ENCODE data around the gene SNRNP70. TPM values are rescaled to one million over a fixed set of nuclear protein-coding genes. Genes with fewer than 3 reads are reported as not detected.
A peak's percentile ranks its signal among the peaks of the same experiment; 100 is the strongest.

SNRNP70 gene
- total and polyA plus RNA-seq, 2 of the 13 experiments (the other 11 are each of a cell fraction or from before 2014, with no cell fraction given) = 150 to 210 TPM

DNA sequence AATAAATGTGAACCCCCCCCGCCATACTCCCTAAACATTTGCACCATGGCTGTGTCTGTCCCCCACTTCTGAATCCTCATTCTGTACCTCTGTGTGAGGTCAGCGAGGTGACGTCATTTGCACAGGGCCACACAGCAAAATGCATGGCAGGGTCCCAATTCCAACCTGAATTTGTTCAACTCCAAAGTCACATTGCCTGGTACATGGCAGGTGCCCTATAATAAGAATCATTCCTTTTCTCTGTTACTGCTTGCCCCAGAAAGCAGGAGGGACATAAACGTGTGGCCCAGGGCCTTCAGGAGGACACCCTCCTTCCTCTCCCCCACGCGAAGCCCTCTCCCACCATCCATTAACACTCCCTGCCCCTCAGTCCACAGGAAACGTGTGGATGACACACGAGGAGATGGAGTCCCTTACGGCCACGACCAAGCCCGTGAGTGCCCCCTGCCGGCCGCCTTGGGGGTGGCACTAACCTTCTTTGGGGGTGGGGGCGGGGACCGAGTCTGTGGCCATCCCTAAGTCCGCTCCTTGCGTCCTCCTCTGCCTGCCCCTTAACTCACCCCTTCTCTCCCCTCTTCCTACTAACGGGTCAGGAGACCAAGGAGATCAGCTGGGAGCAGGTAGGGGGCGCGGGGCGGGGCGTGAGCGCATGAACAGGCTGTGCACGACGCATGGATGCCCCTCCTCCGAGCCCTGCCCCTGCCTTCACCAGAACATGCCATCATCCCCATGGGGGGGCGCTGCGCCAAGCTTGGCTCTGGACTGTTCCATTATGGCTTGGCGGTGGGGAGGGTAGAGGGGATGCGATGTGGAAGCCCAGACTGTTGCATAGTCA lies 60.5 kb downstream of the SNRNP70 start (continued):
- TF ChIP-seq ZFP37 (CRISPR knock-in tag; IDR thresholded peaks at IDR 0.05; ENCODE audit: borderline replicate concordance) = no peak
- TF ChIP-seq, protein P1, sequence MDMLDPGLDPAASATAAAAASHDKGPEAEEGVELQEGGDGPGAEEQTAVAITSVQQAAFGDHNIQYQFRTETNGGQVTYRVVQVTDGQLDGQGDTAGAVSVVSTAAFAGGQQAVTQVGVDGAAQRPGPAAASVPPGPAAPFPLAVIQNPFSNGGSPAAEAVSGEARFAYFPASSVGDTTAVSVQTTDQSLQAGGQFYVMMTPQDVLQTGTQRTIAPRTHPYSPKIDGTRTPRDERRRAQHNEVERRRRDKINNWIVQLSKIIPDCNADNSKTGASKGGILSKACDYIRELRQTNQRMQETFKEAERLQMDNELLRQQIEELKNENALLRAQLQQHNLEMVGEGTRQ (IDR thresholded peaks at IDR 0.05; ENCODE audit: low read depth, low read length) = no peak
- TF ChIP-seq, protein P1 (CRISPR knock-in tag; IDR thresholded peaks at IDR 0.05; ENCODE audit: borderline replicate concordance) = no peak
- TF ChIP-seq, protein P2, sequence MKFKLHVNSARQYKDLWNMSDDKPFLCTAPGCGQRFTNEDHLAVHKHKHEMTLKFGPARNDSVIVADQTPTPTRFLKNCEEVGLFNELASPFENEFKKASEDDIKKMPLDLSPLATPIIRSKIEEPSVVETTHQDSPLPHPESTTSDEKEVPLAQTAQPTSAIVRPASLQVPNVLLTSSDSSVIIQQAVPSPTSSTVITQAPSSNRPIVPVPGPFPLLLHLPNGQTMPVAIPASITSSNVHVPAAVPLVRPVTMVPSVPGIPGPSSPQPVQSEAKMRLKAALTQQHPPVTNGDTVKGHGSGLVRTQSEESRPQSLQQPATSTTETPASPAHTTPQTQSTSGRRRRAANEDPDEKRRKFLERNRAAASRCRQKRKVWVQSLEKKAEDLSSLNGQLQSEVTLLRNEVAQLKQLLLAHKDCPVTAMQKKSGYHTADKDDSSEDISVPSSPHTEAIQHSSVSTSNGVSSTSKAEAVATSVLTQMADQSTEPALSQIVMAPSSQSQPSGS (CRISPR knock-in tag; IDR thresholded peaks at IDR 0.05) = no peak
- TF ChIP-seq THAP11 (CRISPR knock-in tag; IDR thresholded peaks at IDR 0.05) = 0 out of 2 replicates have a peak, but pooled peaks have one; percentile 12
- peak; percentile 87 for TF ChIP-seq CREB1 (IDR thresholded peaks at IDR 0.05)
- no peak for TF ChIP-seq CREB1 (CRISPR knock-in tag; IDR thresholded peaks at IDR 0.05)
- TF ChIP-seq ZNF883 (CRISPR knock-in tag; IDR thresholded peaks at IDR 0.05; ENCODE audit: not compliant biosample characterization) = no peak
- TF ChIP-seq SUZ12 (IDR thresholded peaks at IDR 0.05; ENCODE audit: low read depth, low read length) = no peak
- TF ChIP-seq RAD21 (CRISPR knock-in tag; IDR thresholded peaks at IDR 0.05) = peak; percentile 45
- TF ChIP-seq ZNF282 (IDR thresholded peaks at IDR 0.05; ENCODE audit: partially characterized antibody) = no peak
- TF ChIP-seq, protein P3, sequence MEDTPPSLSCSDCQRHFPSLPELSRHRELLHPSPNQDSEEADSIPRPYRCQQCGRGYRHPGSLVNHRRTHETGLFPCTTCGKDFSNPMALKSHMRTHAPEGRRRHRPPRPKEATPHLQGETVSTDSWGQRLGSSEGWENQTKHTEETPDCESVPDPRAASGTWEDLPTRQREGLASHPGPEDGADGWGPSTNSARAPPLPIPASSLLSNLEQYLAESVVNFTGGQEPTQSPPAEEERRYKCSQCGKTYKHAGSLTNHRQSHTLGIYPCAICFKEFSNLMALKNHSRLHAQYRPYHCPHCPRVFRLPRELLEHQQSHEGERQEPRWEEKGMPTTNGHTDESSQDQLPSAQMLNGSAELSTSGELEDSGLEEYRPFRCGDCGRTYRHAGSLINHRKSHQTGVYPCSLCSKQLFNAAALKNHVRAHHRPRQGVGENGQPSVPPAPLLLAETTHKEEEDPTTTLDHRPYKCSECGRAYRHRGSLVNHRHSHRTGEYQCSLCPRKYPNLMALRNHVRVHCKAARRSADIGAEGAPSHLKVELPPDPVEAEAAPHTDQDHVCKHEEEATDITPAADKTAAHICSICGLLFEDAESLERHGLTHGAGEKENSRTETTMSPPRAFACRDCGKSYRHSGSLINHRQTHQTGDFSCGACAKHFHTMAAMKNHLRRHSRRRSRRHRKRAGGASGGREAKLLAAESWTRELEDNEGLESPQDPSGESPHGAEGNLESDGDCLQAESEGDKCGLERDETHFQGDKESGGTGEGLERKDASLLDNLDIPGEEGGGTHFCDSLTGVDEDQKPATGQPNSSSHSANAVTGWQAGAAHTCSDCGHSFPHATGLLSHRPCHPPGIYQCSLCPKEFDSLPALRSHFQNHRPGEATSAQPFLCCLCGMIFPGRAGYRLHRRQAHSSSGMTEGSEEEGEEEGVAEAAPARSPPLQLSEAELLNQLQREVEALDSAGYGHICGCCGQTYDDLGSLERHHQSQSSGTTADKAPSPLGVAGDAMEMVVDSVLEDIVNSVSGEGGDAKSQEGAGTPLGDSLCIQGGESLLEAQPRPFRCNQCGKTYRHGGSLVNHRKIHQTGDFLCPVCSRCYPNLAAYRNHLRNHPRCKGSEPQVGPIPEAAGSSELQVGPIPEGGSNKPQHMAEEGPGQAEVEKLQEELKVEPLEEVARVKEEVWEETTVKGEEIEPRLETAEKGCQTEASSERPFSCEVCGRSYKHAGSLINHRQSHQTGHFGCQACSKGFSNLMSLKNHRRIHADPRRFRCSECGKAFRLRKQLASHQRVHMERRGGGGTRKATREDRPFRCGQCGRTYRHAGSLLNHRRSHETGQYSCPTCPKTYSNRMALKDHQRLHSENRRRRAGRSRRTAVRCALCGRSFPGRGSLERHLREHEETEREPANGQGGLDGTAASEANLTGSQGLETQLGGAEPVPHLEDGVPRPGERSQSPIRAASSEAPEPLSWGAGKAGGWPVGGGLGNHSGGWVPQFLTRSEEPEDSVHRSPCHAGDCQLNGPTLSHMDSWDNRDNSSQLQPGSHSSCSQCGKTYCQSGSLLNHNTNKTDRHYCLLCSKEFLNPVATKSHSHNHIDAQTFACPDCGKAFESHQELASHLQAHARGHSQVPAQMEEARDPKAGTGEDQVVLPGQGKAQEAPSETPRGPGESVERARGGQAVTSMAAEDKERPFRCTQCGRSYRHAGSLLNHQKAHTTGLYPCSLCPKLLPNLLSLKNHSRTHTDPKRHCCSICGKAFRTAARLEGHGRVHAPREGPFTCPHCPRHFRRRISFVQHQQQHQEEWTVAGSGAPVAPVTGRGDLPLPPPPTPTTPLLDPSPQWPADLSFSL (CRISPR knock-in tag; IDR thresholded peaks at IDR 0.05) = no peak
- TF ChIP-seq ZNF382 (CRISPR knock-in tag; IDR thresholded peaks at IDR 0.05; ENCODE audit: borderline replicate concordance) = no peak
- TF ChIP-seq, protein P4, sequence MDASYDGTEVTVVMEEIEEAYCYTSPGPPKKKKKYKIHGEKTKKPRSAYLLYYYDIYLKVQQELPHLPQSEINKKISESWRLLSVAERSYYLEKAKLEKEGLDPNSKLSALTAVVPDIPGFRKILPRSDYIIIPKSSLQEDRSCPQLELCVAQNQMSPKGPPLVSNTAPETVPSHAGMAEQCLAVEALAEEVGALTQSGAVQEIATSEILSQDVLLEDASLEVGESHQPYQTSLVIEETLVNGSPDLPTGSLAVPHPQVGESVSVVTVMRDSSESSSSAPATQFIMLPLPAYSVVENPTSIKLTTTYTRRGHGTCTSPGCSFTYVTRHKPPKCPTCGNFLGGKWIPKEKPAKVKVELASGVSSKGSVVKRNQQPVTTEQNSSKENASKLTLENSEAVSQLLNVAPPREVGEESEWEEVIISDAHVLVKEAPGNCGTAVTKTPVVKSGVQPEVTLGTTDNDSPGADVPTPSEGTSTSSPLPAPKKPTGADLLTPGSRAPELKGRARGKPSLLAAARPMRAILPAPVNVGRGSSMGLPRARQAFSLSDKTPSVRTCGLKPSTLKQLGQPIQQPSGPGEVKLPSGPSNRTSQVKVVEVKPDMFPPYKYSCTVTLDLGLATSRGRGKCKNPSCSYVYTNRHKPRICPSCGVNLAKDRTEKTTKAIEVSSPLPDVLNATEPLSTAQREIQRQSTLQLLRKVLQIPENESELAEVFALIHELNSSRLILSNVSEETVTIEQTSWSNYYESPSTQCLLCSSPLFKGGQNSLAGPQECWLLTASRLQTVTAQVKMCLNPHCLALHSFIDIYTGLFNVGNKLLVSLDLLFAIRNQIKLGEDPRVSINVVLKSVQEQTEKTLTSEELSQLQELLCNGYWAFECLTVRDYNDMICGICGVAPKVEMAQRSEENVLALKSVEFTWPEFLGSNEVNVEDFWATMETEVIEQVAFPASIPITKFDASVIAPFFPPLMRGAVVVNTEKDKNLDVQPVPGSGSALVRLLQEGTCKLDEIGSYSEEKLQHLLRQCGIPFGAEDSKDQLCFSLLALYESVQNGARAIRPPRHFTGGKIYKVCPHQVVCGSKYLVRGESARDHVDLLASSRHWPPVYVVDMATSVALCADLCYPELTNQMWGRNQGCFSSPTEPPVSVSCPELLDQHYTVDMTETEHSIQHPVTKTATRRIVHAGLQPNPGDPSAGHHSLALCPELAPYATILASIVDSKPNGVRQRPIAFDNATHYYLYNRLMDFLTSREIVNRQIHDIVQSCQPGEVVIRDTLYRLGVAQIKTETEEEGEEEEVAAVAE (CRISPR knock-in tag; IDR thresholded peaks at IDR 0.05; ENCODE audit: borderline replicate concordance) = no peak
- TF ChIP-seq ZNF549 (CRISPR knock-in tag; IDR thresholded peaks at IDR 0.05) = no peak
